PC-9 (cell line): ENCODE measurements around the gene RFPL4A. TPM values are rescaled to one million over a fixed set of nuclear protein-coding genes. Genes with fewer than 3 reads are reported as not detected.
"Not testable (repeated sequence)": the region's sequence is repeated elsewhere in the genome, so short reads cannot be mapped to it uniquely, and the experiment has no call there.

ENCODE experiments used
- BruUV-seq: library from RNA; stranded (reverse); fragments of 400-500 nt; replicated peaks from 2 replicates; lab custom pipeline; 2021; lab: Mats Ljungman, UMichigan
- CTCF ChIA-PET: fragments of 300-600 bp; sonication (Branson Sonifier 250); formaldehyde crosslinking; loops from one replicate; lab custom pipeline; 2022; ENCODE audit warnings: antibody characterized with exemption; lab: Charles Lee
- POLR2A ChIA-PET: fragments of 300-600 bp; sonication (Branson Sonifier 250); formaldehyde crosslinking; loops from one replicate; lab custom pipeline; 2022; ENCODE audit warnings: antibody characterized with exemption; ENCODE audit not compliant: unreplicated experiment; lab: Charles Lee
- DNase-seq, 2 experiments: peaks; one replicate each; pipeline versions ENCODE4 v3.0.0 to v3.0.0-alpha.2; 2015 to 2022; ENCODE audit warnings: mixed read lengths in 1 of 2
- H2AFZ ChIP-seq: fragments of 200-600 bp; sonication (generic); 2 replicates; pipeline ENCODE4 v1.8.1; 2017; ENCODE audit warnings: antibody characterized with exemption
- H3F3A ChIP-seq: fragments of 200-600 bp; sonication (generic); 2 replicates; pipeline ENCODE4 v1.8.1; 2017; ENCODE audit warnings: antibody characterized with exemption, mild to moderate bottlenecking, low read depth; ENCODE audit not compliant: insufficient read depth
- H3K27ac ChIP-seq: fragments of 200-600 bp; sonication (generic); 2 replicates; pipeline ENCODE4 v1.6.1; 2016; ENCODE audit warnings: mixed run types
- H3K27me3 ChIP-seq: fragments of 200-600 bp; sonication (generic); 2 replicates; pipeline ENCODE4 v1.6.1; 2016; ENCODE audit warnings: low read depth, mixed run types; ENCODE audit not compliant: insufficient read depth
- H3K36me3 ChIP-seq: fragments of 200-600 bp; sonication (generic); 2 replicates; pipeline ENCODE4 v1.6.1; 2016; ENCODE audit warnings: low read depth, mixed run types
- H3K4me1 ChIP-seq: fragments of 200-600 bp; sonication (generic); replicated peaks from 2 replicates; pipeline ENCODE4 v1.6.1; 2016; ENCODE audit warnings: mixed run types; ENCODE audit not compliant: insufficient read depth
- H3K4me2 ChIP-seq: fragments of 200-600 bp; sonication (generic); 2 replicates; pipeline ENCODE4 v1.6.1; 2017; ENCODE audit warnings: mixed run types
- H3K4me3 ChIP-seq: fragments of 200-600 bp; sonication (generic); 2 replicates; pipeline ENCODE4 v1.6.1; 2016; ENCODE audit warnings: mixed run types
- H3K79me2 ChIP-seq: fragments of 200-600 bp; sonication (generic); 2 replicates; pipeline ENCODE4 v1.6.1; 2017; ENCODE audit warnings: low read depth, mixed run types
- H3K9me2 ChIP-seq: fragments of 200-600 bp; sonication (generic); 2 replicates; pipeline ENCODE4 v1.8.1; 2017; ENCODE audit warnings: mild to moderate bottlenecking; ENCODE audit not compliant: insufficient read depth
- H3K9me3 ChIP-seq: fragments of 200-600 bp; sonication (generic); 2 replicates; pipeline ENCODE4 v1.8.1; 2016; ENCODE audit warnings: low read depth; ENCODE audit not compliant: insufficient read depth
- H4K20me1 ChIP-seq: fragments of 200-600 bp; sonication (generic); 2 replicates; pipeline ENCODE4 v1.8.1; 2017; ENCODE audit not compliant: insufficient read depth
- EZH2 ChIP-seq: fragments of 200-600 bp; sonication (generic); IDR thresholded peaks from 2 replicates; pipeline ENCODE4 v1.8.0; 2017; ENCODE audit warnings: antibody characterized with exemption, low read depth
- intact Hi-C: fragments of 100-400 bp; cut with micrococcal nuclease; formaldehyde crosslinking; loops from one replicate; pipeline ENCODE4 v1.10.0; 2022; ENCODE audit not compliant: unreplicated experiment
- total RNA-seq: library from RNA; stranded (reverse); gene quantifications from 2 replicates; pipeline ENCODE4 v1.2.3, GENCODE V29; 2021
- TF ChIP-seq, protein P1 (sequence below): fragments of 200-600 bp; sonication (generic); conservative IDR thresholded peaks from 2 replicates; pipeline ENCODE4 v1.6.1; 2017; ENCODE audit warnings: mixed run types, antibody characterized with exemption, mild to moderate bottlenecking, moderate library complexity

RFPL4A gene
- total RNA-seq, 1 experiment from 2014 or later, result not detected

DNA sequence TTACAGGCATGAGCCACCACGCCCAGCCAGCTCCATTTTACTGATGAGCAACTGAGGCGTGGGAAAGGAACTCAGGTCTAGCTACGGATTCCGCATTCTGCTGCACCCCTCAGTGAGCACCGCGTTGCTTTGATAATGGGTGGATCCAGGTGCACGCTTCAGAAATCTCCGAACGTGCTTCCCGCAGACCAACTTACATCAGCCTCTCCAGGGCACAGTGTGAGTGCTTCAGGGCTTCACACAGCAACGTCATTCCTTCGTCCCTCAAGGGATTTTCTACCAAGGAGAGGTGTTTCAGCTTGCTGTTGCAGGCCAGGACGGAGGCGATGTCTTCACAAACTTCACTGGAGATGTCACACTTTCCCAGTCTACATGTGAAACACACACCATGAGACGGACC is 42.4 kb upstream of the RFPL4A start:
- Histone ChIP-seq H3K9me3 (peaks cover 2% of the 10 kb centered on the region; the same call in 1 of the 2 replicates), H3K79me2 (no peaks in the 10 kb centered on the region), H3K4me1 (no peaks in the 10 kb centered on the region), H2AFZ (no peak overlapping the region), H3F3A (peaks cover 6% of the 10 kb centered on the region; the same call in 1 of the 2 replicates), H3K27ac (no peak overlapping the region), H3K27me3 (peaks cover 71% of the 10 kb centered on the region), H3K36me3 (no peaks in the 10 kb centered on the region), H3K9me2 (no peaks in the 10 kb centered on the region), H4K20me1 (no peaks in the 10 kb centered on the region), H3K4me2 (no peak overlapping the region), H3K4me3 (no peak overlapping the region)
- ChIA-PET CTCF (no interaction called here), POLR2A (interaction anchor here (0.9 kb wide), 1 partner anchor 1451 kb away, joined by 5 read pairs; no protein-coding TSS in a partner anchor)
- no peak for TF ChIP-seq EZH2
- TF ChIP-seq, protein P1, sequence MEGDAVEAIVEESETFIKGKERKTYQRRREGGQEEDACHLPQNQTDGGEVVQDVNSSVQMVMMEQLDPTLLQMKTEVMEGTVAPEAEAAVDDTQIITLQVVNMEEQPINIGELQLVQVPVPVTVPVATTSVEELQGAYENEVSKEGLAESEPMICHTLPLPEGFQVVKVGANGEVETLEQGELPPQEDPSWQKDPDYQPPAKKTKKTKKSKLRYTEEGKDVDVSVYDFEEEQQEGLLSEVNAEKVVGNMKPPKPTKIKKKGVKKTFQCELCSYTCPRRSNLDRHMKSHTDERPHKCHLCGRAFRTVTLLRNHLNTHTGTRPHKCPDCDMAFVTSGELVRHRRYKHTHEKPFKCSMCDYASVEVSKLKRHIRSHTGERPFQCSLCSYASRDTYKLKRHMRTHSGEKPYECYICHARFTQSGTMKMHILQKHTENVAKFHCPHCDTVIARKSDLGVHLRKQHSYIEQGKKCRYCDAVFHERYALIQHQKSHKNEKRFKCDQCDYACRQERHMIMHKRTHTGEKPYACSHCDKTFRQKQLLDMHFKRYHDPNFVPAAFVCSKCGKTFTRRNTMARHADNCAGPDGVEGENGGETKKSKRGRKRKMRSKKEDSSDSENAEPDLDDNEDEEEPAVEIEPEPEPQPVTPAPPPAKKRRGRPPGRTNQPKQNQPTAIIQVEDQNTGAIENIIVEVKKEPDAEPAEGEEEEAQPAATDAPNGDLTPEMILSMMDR, result no peak
- intact Hi-C loops, result no loop called here
- no TSS peak for BruUV-seq
- DNase-seq, result no peak

DNA sequence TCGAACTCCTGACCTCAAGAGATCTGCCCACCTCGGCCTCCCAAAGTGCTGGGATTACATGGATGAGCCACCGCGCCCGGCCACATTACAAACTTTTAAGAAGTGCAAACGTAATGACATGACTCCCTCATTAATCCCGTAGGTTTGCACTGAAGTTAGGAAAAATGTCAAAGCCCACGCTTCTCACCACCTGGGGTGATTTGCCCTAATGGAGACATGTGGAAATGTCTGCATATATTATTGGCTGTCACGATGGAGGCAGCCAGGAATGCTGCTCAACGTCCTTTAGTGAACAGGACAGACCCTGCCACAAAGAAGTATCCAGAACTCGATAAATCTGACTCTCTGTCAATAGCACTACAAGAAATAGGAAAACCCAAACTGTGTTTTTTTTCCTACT is 41.6 kb upstream of the RFPL4A start:
- POLR2A ChIA-PET, result interaction anchor here (0.9 kb wide), 1 partner anchor 1451 kb away, joined by 5 read pairs; no protein-coding TSS in a partner anchor

DNA sequence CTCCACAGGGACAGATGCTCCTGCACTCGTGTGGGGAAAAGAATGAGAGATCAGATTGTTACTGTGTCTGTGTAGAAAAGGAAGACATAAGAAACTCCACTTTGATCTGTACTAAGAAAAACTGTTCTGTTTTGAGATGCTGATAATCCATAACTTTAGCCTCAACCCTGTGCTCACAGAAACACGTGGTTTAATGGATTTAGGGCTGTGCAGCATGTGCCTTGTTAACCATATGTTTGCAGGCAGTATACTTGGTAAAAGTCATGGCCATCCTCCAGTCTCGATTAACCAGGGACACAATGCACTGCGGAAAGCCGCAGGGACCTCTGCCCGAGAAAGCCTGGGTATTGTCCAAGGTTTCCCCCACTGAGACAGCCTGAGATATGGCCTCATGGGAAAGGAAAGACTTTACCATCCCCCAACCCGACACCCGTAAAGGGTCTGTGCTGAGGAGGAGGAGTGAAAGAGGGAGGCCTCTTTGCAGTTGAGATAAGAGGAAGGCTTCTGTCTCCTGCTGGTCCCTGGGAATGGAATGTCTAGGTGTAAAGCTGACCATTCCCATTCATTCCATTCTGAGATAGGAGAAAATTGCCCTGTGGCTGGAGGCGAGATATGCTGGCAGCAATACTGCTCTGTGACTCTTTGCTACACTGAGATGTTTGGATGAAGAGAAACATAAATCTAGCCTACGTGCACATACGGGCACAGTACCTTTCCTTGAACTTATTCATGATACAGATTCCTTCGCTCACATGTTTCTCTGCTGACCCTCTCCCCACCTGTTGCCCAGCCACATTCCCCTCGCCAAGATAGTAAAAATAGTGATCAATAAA is 40.8 kb upstream of the RFPL4A start:
- peaks cover 83% of the 10 kb centered on the region for H3K27me3 ChIP-seq
- intact Hi-C loops, H3K79me2 ChIP-seq, H3K36me3 ChIP-seq, H3K9me3 ChIP-seq, H3K4me3 ChIP-seq, DNase-seq, H4K20me1 ChIP-seq, POLR2A ChIA-PET, H3K4me2 ChIP-seq, H3F3A ChIP-seq, H2AFZ ChIP-seq, BruUV-seq, CTCF ChIA-PET, H3K9me2 ChIP-seq, H3K27ac ChIP-seq, H3K4me1 ChIP-seq: not testable (repeated sequence)

More for the DNA sequence above, 41.6 kb upstream of the RFPL4A start:
- intact Hi-C loops, result no loop called here
- no peak for TF ChIP-seq EZH2
- TF ChIP-seq, protein P1, result no peak
- Histone ChIP-seq H3K27me3 (peaks cover 77% of the 10 kb centered on the region), H3K9me2 (no peaks in the 10 kb centered on the region), H3K27ac (no peak overlapping the region), H3K4me1 (no peaks in the 10 kb centered on the region), H3F3A (peaks cover 6% of the 10 kb centered on the region; the same call in 1 of the 2 replicates), H3K9me3 (peaks cover 7% of the 10 kb centered on the region; the same call in 1 of the 2 replicates), H3K36me3 (no peaks in the 10 kb centered on the region), H3K79me2 (no peaks in the 10 kb centered on the region), H3K4me2 (no peak overlapping the region), H2AFZ (no peak overlapping the region), H3K4me3 (no peak overlapping the region), H4K20me1 (no peaks in the 10 kb centered on the region)
- no peak for DNase-seq
- BruUV-seq, result no TSS peak
- CTCF ChIA-PET, result no interaction called here
